ENCODE results near the gene NUSAP1. TPM values are rescaled to one million over a fixed set of nuclear protein-coding genes. Genes with fewer than 3 reads are reported as not detected.

NUSAP1 gene
- total RNA-seq, 4 donors from 2014 or later: 1.0 to 101 TPM; not detected in 2

- Histone ChIP-seq H3K4me1 (no peaks in the 10 kb centered on the region), H3K4me3 (peak overlapping the region; percentile 82 to 98), H3K27ac (peak overlapping the region; percentile 47 to 75), H3K9me3 (no peaks in the 10 kb centered on the region), H3K36me3 (no peaks in the 10 kb centered on the region), H3K27me3 (no peaks in the 10 kb centered on the region)
- TF ChIP-seq CTCF (IDR thresholded peaks at IDR 0.05) (no peak), POLR2A (IDR thresholded peaks at IDR 0.05) (no peak)
- intact Hi-C loops (cut with DNase I; ENCODE audit: low total_unique reads): no loop called here
- no peak for DNase-seq
Measured at GRCh38 chr15:41333026-41333562, 413 bp downstream of the NUSAP1 start.

- Histone ChIP-seq H3K27ac (no peak overlapping the region), H3K4me1 (no peaks in the 10 kb centered on the region), H3K27me3 (no peaks in the 10 kb centered on the region), H3K4me3 (no peak overlapping the region), H3K9me3 (no peaks in the 10 kb centered on the region), H3K36me3 (no peaks in the 10 kb centered on the region)
- DNase-seq: no peak
- TF ChIP-seq CTCF (IDR thresholded peaks at IDR 0.05) (no peak), POLR2A (IDR thresholded peaks at IDR 0.05) (no peak)
- intact Hi-C loops (cut with DNase I; ENCODE audit: low total_unique reads): no loop called here
Measured at GRCh38 chr15:41334293-41335120, 1.8 kb downstream of the NUSAP1 start.

GRCh38 chr15:41336549-41336948 lies 3.9 kb downstream of the NUSAP1 start:
- no peak for TF ChIP-seq POLR2A (IDR thresholded peaks at IDR 0.05)
- no peak for DNase-seq
- H3K36me3 ChIP-seq: no peaks in the 10 kb centered on the region
- intact Hi-C loops (cut with DNase I; ENCODE audit: low total_unique reads): no loop called here
- no peak overlapping the region for H3K4me3 ChIP-seq
- no peaks in the 10 kb centered on the region for H3K9me3 ChIP-seq
- no peak overlapping the region for H3K27ac ChIP-seq
- H3K4me1 ChIP-seq: no peaks in the 10 kb centered on the region
- H3K27me3 ChIP-seq: no peaks in the 10 kb centered on the region

GRCh38 chr15:41337047-41337446 lies 4.4 kb downstream of the NUSAP1 start:
- H3K27ac ChIP-seq: no peak overlapping the region
- no peaks in the 10 kb centered on the region for H3K27me3 ChIP-seq
- DNase-seq: no peak
- H3K4me1 ChIP-seq: no peaks in the 10 kb centered on the region
- no peaks in the 10 kb centered on the region for H3K9me3 ChIP-seq
- intact Hi-C loops (cut with DNase I; ENCODE audit: low total_unique reads): no loop called here
- TF ChIP-seq CTCF (IDR thresholded peaks at IDR 0.05): no peak
- TF ChIP-seq POLR2A (IDR thresholded peaks at IDR 0.05): no peak
- no peak overlapping the region for H3K4me3 ChIP-seq
- H3K36me3 ChIP-seq: no peaks in the 10 kb centered on the region

GRCh38 chr15:41337631-41338522 lies 5.2 kb downstream of the NUSAP1 start:
- no peaks in the 10 kb centered on the region for H3K4me1 ChIP-seq
- intact Hi-C loops (cut with DNase I; ENCODE audit: low total_unique reads): no loop called here
- H3K27ac ChIP-seq: no peak overlapping the region
- no peak overlapping the region for H3K4me3 ChIP-seq
- H3K36me3 ChIP-seq: no peaks in the 10 kb centered on the region
- TF ChIP-seq CTCF (IDR thresholded peaks at IDR 0.05): no peak
- no peak for TF ChIP-seq POLR2A (IDR thresholded peaks at IDR 0.05)
- H3K27me3 ChIP-seq: no peaks in the 10 kb centered on the region
- no peaks in the 10 kb centered on the region for H3K9me3 ChIP-seq
- DNase-seq: no peak

All from uterus (tissue), 4 donors.